HEK293 (cell line): ENCODE measurements around the gene NAIF1.
A peak's percentile ranks its signal among the peaks of the same experiment; 100 is the strongest.

ENCODE experiments used
- CTCF ChIA-PET: fragments of 350-600 bp; formaldehyde crosslinking; extraction: SDS; loops from one replicate; lab custom pipeline; 2021; ENCODE audit warnings: antibody characterized with exemption; lab: Yijun Ruan, JAX
- POLR2A ChIA-PET: fragments of 300-600 bp; formaldehyde crosslinking; extraction: SDS; loops from one replicate; lab custom pipeline; 2020; ENCODE audit warnings: antibody characterized with exemption, inconsistent platforms; lab: Yijun Ruan, JAX
- H3K27ac ChIP-seq: fragments of 200-500 bp; sonication (Bioruptor generic); 2 replicates; pipeline ENCODE4 v1.5.1; 2014; ENCODE audit warnings: low read depth, low read length, control low read depth, inconsistent platforms; ENCODE audit errors: extremely low read depth
- H3K36me3 ChIP-seq, 2 experiments: fragments of 200-500 bp in 1 of 2; sonication (Bioruptor generic) in 1 of 2; 1 replicate in 1 of 2; 2 replicates in 1 of 2; pipeline ENCODE4 v1.5.1; 2014 to 2017; ENCODE audit warnings: inconsistent platforms in 2 of 2, low read length in 2 of 2; ENCODE audit not compliant: control insufficient read depth in 2 of 2, insufficient read depth in 1 of 2
- H3K4me1 ChIP-seq: fragments of 200-500 bp; sonication (Bioruptor generic); 2 replicates; pipeline ENCODE4 v1.5.1; 2014; ENCODE audit warnings: mild to moderate bottlenecking, low read length, inconsistent platforms; ENCODE audit not compliant: control insufficient read depth, insufficient read depth
- H3K4me3 ChIP-seq: 2 replicates; pipeline ENCODE4 v1.5.1; 2011; ENCODE audit warnings: low read depth, mild to moderate bottlenecking, control low read depth, low read length, moderate library complexity
- H3K9me3 ChIP-seq: fragments of 200-500 bp; sonication (Bioruptor generic); 2 replicates; pipeline ENCODE4 v1.5.1; 2014; ENCODE audit warnings: low read depth, low read length, inconsistent platforms; ENCODE audit not compliant: control insufficient read depth, insufficient read depth
- BCL11B ChIP-seq: fragments of 450-650 bp; formaldehyde crosslinking; IDR thresholded peaks from 2 replicates; pipeline ENCODE4 v1.5.1; 2016; ENCODE audit warnings: low read depth, missing biosample characterization, missing genetic modification characterization
- MZF1 ChIP-seq: fragments of 450-650 bp; formaldehyde crosslinking; IDR thresholded peaks from 2 replicates; pipeline ENCODE4 v1.5.1; 2017; ENCODE audit warnings: missing biosample characterization, missing genetic modification characterization, borderline replicate concordance
- PATZ1 ChIP-seq: fragments of 450-650 bp; formaldehyde crosslinking; IDR thresholded peaks from 2 replicates; pipeline ENCODE4 v1.5.1; 2016; ENCODE audit warnings: missing biosample characterization, missing genetic modification characterization
- PRDM6 ChIP-seq: fragments of 450-650 bp; formaldehyde crosslinking; IDR thresholded peaks from 2 replicates; pipeline ENCODE4 v1.5.1; 2017; ENCODE audit warnings: missing biosample characterization, missing genetic modification characterization
- SALL2 ChIP-seq: fragments of 450-650 bp; formaldehyde crosslinking; IDR thresholded peaks from 2 replicates; pipeline ENCODE4 v1.5.0; 2017; ENCODE audit warnings: missing biosample characterization, mild to moderate bottlenecking, missing genetic modification characterization, borderline replicate concordance
- SP7 ChIP-seq: fragments of 450-650 bp; formaldehyde crosslinking; IDR thresholded peaks from 2 replicates; pipeline ENCODE4 v1.5.1; 2016; ENCODE audit warnings: missing biosample characterization, missing genetic modification characterization
- WT1 ChIP-seq: fragments of 450-650 bp; formaldehyde crosslinking; IDR thresholded peaks from 2 replicates; pipeline ENCODE4 v1.5.1; 2016; ENCODE audit warnings: missing biosample characterization, missing genetic modification characterization
- ZBTB11 ChIP-seq: fragments of 450-650 bp; formaldehyde crosslinking; conservative IDR thresholded peaks from 2 replicates; pipeline ENCODE4 v1.5.1; 2016; ENCODE audit warnings: low read depth, missing biosample characterization, missing genetic modification characterization
- ZBTB17 ChIP-seq: fragments of 450-650 bp; formaldehyde crosslinking; IDR thresholded peaks from 2 replicates; pipeline ENCODE4 v1.5.1; 2016; ENCODE audit warnings: missing biosample characterization, missing genetic modification characterization
- ZIC2 ChIP-seq: fragments of 450-650 bp; formaldehyde crosslinking; IDR thresholded peaks from 2 replicates; pipeline ENCODE4 v1.5.1; 2016; ENCODE audit warnings: missing biosample characterization, missing genetic modification characterization
- ZNF112 ChIP-seq: fragments of 450-650 bp; formaldehyde crosslinking; IDR thresholded peaks from 2 replicates; pipeline ENCODE4 v1.5.0; 2017; ENCODE audit warnings: missing biosample characterization, missing genetic modification characterization
- ZNF148 ChIP-seq: fragments of 450-650 bp; formaldehyde crosslinking; IDR thresholded peaks from 2 replicates; pipeline ENCODE4 v1.5.0; 2017; ENCODE audit warnings: missing biosample characterization, missing genetic modification characterization, borderline replicate concordance
- ZNF16 ChIP-seq: fragments of 450-650 bp; formaldehyde crosslinking; IDR thresholded peaks from 2 replicates; pipeline ENCODE4 v1.5.1; 2016; ENCODE audit warnings: low read depth, missing biosample characterization, missing genetic modification characterization
- ZNF202 ChIP-seq: fragments of 450-650 bp; formaldehyde crosslinking; IDR thresholded peaks from 2 replicates; pipeline ENCODE4 v1.5.1; 2016; ENCODE audit warnings: missing biosample characterization, missing genetic modification characterization, borderline replicate concordance
- ZNF211 ChIP-seq: fragments of 450-650 bp; formaldehyde crosslinking; IDR thresholded peaks from 2 replicates; pipeline ENCODE4 v1.5.1; 2016; ENCODE audit warnings: low read depth, missing biosample characterization, missing genetic modification characterization
- ZNF223 ChIP-seq: fragments of 450-650 bp; formaldehyde crosslinking; IDR thresholded peaks from 2 replicates; pipeline ENCODE4 v1.5.1; 2016; ENCODE audit warnings: missing biosample characterization, missing genetic modification characterization
- ZNF239 ChIP-seq: fragments of 450-650 bp; formaldehyde crosslinking; IDR thresholded peaks from 2 replicates; pipeline ENCODE4 v1.5.1; 2016; ENCODE audit warnings: missing biosample characterization, missing genetic modification characterization
- ZNF426 ChIP-seq: fragments of 450-650 bp; formaldehyde crosslinking; IDR thresholded peaks from 2 replicates; pipeline ENCODE4 v1.5.1; 2017; ENCODE audit warnings: missing biosample characterization, missing genetic modification characterization, mild to moderate bottlenecking, inconsistent platforms, moderate library complexity
- ZNF560 ChIP-seq: fragments of 450-650 bp; formaldehyde crosslinking; IDR thresholded peaks from 2 replicates; pipeline ENCODE4 v1.5.1; 2017; ENCODE audit warnings: missing biosample characterization, missing genetic modification characterization, borderline replicate concordance
- ZNF561 ChIP-seq: fragments of 450-650 bp; IDR thresholded peaks from 2 replicates; pipeline ENCODE4 v1.5.1; 2018; ENCODE audit warnings: missing biosample characterization, missing genetic modification characterization, borderline replicate concordance
- ZNF600 ChIP-seq: fragments of 450-650 bp; formaldehyde crosslinking; IDR thresholded peaks from 2 replicates; pipeline ENCODE4 v1.5.1; 2016; ENCODE audit warnings: missing biosample characterization, missing genetic modification characterization
- ZNF629 ChIP-seq: fragments of 450-650 bp; formaldehyde crosslinking; IDR thresholded peaks from 2 replicates; pipeline ENCODE4 v1.5.1; 2017; ENCODE audit warnings: missing biosample characterization, missing genetic modification characterization
- ZNF707 ChIP-seq: fragments of 450-650 bp; formaldehyde crosslinking; IDR thresholded peaks from 2 replicates; pipeline ENCODE4 v1.5.1; 2016; ENCODE audit warnings: missing biosample characterization, missing genetic modification characterization
- ZNF76 ChIP-seq: fragments of 450-650 bp; formaldehyde crosslinking; IDR thresholded peaks from 2 replicates; pipeline ENCODE4; 2016; ENCODE audit warnings: low read depth, missing biosample characterization, missing genetic modification characterization, borderline replicate concordance
- ZNF791 ChIP-seq: fragments of 450-650 bp; formaldehyde crosslinking; IDR thresholded peaks from 2 replicates; pipeline ENCODE4 v1.5.1; 2016; ENCODE audit warnings: missing biosample characterization, missing genetic modification characterization
- ZSCAN30 ChIP-seq: fragments of 450-650 bp; IDR thresholded peaks from 2 replicates; pipeline ENCODE4 v1.5.1; 2018; ENCODE audit warnings: missing biosample characterization, mild to moderate bottlenecking, missing genetic modification characterization, moderate library complexity

The NAIF1 gene

GRCh38 chr9:128056887-128057723, 10.0 kb downstream of the NAIF1 start:
- Histone ChIP-seq H3K4me1 (peaks cover 6% of the 10 kb centered on the region), H3K9me3 (no peaks in the 10 kb centered on the region), H3K4me3 (no peak overlapping the region), H3K36me3 (peaks cover 0 to 6% of the 10 kb centered on the region in 2 experiments; a peak in 1 of 3 replicates), H3K27ac (no peak overlapping the region)
- CTCF ChIA-PET = interaction anchor here (1.1 to 1.3 kb wide), 2 partner anchors 68 to 113 kb away, joined by 3 to 4 read pairs; no protein-coding TSS in a partner anchor
- POLR2A ChIA-PET = interaction anchor here (0.5 kb wide), 1 partner anchor 22 kb away, joined by 4 read pairs; no protein-coding TSS in a partner anchor
- TF ChIP-seq ZNF791 (tag by site-specific recombination) = no peak
- 0 out of 2 replicates have a peak, but pooled peaks have one; percentile 47 for TF ChIP-seq SP7 (tag by site-specific recombination)
- TF ChIP-seq ZNF707 (tag by site-specific recombination) = no peak
- TF ChIP-seq ZNF426 (tag by site-specific recombination) = no peak
- peak; percentile 75 for TF ChIP-seq PATZ1
- no peak for TF ChIP-seq BCL11B (tag by site-specific recombination)
- peak; percentile 44; the same call in 1 of the 2 replicates for TF ChIP-seq ZNF600 (tag by site-specific recombination)
- TF ChIP-seq ZSCAN30 (tag by site-specific recombination) = no peak
- TF ChIP-seq ZNF239 (tag by site-specific recombination) = no peak
- no peak for TF ChIP-seq PRDM6 (tag by site-specific recombination)
- TF ChIP-seq ZNF223 = no peak
- peak; percentile 72 for TF ChIP-seq ZNF629
- TF ChIP-seq ZNF76 (tag by site-specific recombination) = no peak
- TF ChIP-seq ZNF211 (tag by site-specific recombination) = no peak
- TF ChIP-seq SALL2 = no peak
- TF ChIP-seq ZBTB17 (tag by site-specific recombination) = peak; percentile 39; the same call in 1 of the 2 replicates
- TF ChIP-seq ZNF16 (tag by site-specific recombination) = no peak
- no peak for TF ChIP-seq ZBTB11 (tag by site-specific recombination)
- no peak for TF ChIP-seq ZNF112 (tag by site-specific recombination)
- TF ChIP-seq WT1 (tag by site-specific recombination) = no peak
- TF ChIP-seq ZNF148 (tag by site-specific recombination) = no peak
- peak; percentile 81 for TF ChIP-seq ZIC2
- TF ChIP-seq MZF1 (tag by site-specific recombination) = no peak
- TF ChIP-seq ZNF560 (tag by site-specific recombination) = no peak
- no peak for TF ChIP-seq ZNF202 (tag by site-specific recombination)
- TF ChIP-seq ZNF561 (tag by site-specific recombination) = no peak
